ENCODE measurements around the gene FRG2B.
"Not testable (repeated sequence)": the region's sequence is repeated elsewhere in the genome, so short reads cannot be mapped to it uniquely, and the experiment has no call there.

The FRG2B gene

GRCh38 chr10:133600657-133601056 is 25.9 kb downstream of the FRG2B start:
- no peak for TF ChIP-seq CTCF (IDR thresholded peaks at IDR 0.05; ENCODE audit: low read depth, low read length, missing control alignments)
- in situ Hi-C loops (cut with HindIII; ENCODE audit: low sequenced_read_pairs): no loop called here
- no peak for DNase-seq (ENCODE audit: low read depth)
- H3K4me3 ChIP-seq (ENCODE audit: low read depth, low read length): no peak overlapping the region

GRCh38 chr10:133599869-133600268 is 26.7 kb downstream of the FRG2B start:
- DNase-seq (ENCODE audit: low read depth); in situ Hi-C loops (cut with HindIII; ENCODE audit: low sequenced_read_pairs); H3K4me3 ChIP-seq (ENCODE audit: low read depth, low read length): not testable (repeated sequence)

- no peak for TF ChIP-seq CTCF (IDR thresholded peaks at IDR 0.05; ENCODE audit: low read depth, low read length, missing control alignments)
- DNase-seq (ENCODE audit: low read depth): no peak
- in situ Hi-C loops (cut with HindIII; ENCODE audit: low sequenced_read_pairs): no loop called here
- no peak overlapping the region for H3K4me3 ChIP-seq (ENCODE audit: low read depth, low read length)
These were observed 33.9 kb downstream of the FRG2B start for GRCh38 chr10:133592716-133593115.

- TF ChIP-seq CTCF (IDR thresholded peaks at IDR 0.05; ENCODE audit: low read depth, low read length, missing control alignments): no peak
- no peak overlapping the region for H3K4me3 ChIP-seq (ENCODE audit: low read depth, low read length)
- in situ Hi-C loops (cut with HindIII; ENCODE audit: low sequenced_read_pairs): no loop called here
- no peak for DNase-seq (ENCODE audit: low read depth)
These were observed 35.6 kb downstream of the FRG2B start for GRCh38 chr10:133590970-133591359.

- no peak for TF ChIP-seq CTCF (IDR thresholded peaks at IDR 0.05; ENCODE audit: low read depth, low read length, missing control alignments)
- in situ Hi-C loops (cut with HindIII; ENCODE audit: low sequenced_read_pairs): no loop called here
- DNase-seq (ENCODE audit: low read depth): no peak
- H3K4me3 ChIP-seq (ENCODE audit: low read depth, low read length): no peak overlapping the region
These were observed 36.2 kb downstream of the FRG2B start for GRCh38 chr10:133590226-133590969.

GRCh38 chr10:133577037-133577436 is 49.6 kb downstream of the FRG2B start:
- in situ Hi-C loops (cut with HindIII; ENCODE audit: low sequenced_read_pairs); H3K4me3 ChIP-seq (ENCODE audit: low read depth, low read length); DNase-seq (ENCODE audit: low read depth): not testable (repeated sequence)

All from astrocyte of the cerebellum (primary cell).